Pancreas (tissue), 10 donors: ENCODE measurements around the gene GCNT3. TPM values are rescaled to one million over a fixed set of nuclear protein-coding genes. Genes with fewer than 3 reads are reported as not detected.
"Not testable (repeated sequence)": the region's sequence is repeated elsewhere in the genome, so short reads cannot be mapped to it uniquely, and the experiment has no call there.

Experiments
- ATAC-seq, 4 donors: fragments of 200-7000 bp; cut with Tn5 transposase; one replicate each; pipeline versions ENCODE4 v1.8.0 to v1.9.1; 2020; ENCODE audit warnings: mild to moderate bottlenecking in 4 of 4, moderate library complexity in 4 of 4
- DNase-seq, 6 donors: peaks; one replicate each; pipeline ENCODE4 v3.0.0-alpha.2; 2020
- FAIRE-seq: peaks from 2 replicates; lab custom pipeline; 2012; peaks lifted over from hg19 to GRCh38; lab: Jason Lieb, UNC
- H3K27ac ChIP-seq, 4 donors: fragments of 200-600 bp; sonication (generic); 1 replicate in 3 of 4; 2 replicates in 1 of 4; pipeline versions ENCODE4 v1.5.0 to v1.8.0; 2020
- H3K27me3 ChIP-seq, 4 donors: fragments of 200-600 bp; one replicate each; pipeline ENCODE4 v1.8.0; 2021
- H3K36me3 ChIP-seq, 3 donors: fragments of 200-600 bp; sonication (generic) in 1 of 3; one replicate each; pipeline versions ENCODE4 v1.5.0 to v1.8.0; 2020 to 2021
- H3K4me1 ChIP-seq, 3 donors: fragments of 200-600 bp; one replicate each; pipeline ENCODE4 v1.8.0; 2021
- H3K4me3 ChIP-seq, 4 donors: fragments of 200-600 bp; sonication (generic) in 2 of 4; one replicate each; pipeline versions ENCODE4 v1.5.0 to v1.8.0; 2020 to 2021
- H3K9me3 ChIP-seq, 4 donors: fragments of 200-600 bp; one replicate each; pipeline ENCODE4 v1.8.0; 2021
- WGBS, 2 donors: extraction: QIAGEN DNeasy Blood & Tissue Kit; methylation state at CpG; one replicate each; pipeline ENCODE4 v1.1.7; 2013; 5-methylcytosine and 5-hydroxymethylcytosine counted together
- intact Hi-C, 3 donors: fragments of 100-400 bp; cut with DNase I; formaldehyde crosslinking; loops; one replicate each; pipeline versions ENCODE4 v1.11.1 to v1.14.2; 2022
- polyA plus RNA-seq, 2 donors: library from polyadenylated mRNA; stranded (reverse); fragments of 200-250 nt; gene quantifications; one replicate each; pipeline ENCODE4 v1.2.3, GENCODE V29; 2013
- total RNA-seq, 6 donors: library from RNA; stranded (reverse); fragmentation: NEBNext Ultra II Directional in 4 of 6; extraction: Animal tissue kit (Norgen Biotek cat#: 25700) in 4 of 6; gene quantifications; one replicate each; pipeline versions ENCODE4 v1.2.1 to v1.2.4, GENCODE V29; 2021 to 2023
- TF ChIP-seq, protein P1 (sequence below), 4 donors: fragments of 200-600 bp; sonication (generic) in 3 of 4; IDR thresholded peaks; one replicate each; pipeline versions ENCODE4 v1.5.0 to v1.8.0; 2021; ENCODE audit warnings: antibody characterized with exemption in 4 of 4
- donor health status: healthy with polysubstance abuse.
- donor health status: DM: no; HTN: no; CAD: no; lungs with moderate emphysema.
- donor health status: DM: no; HTN: no; CAD: no.
- donor health status: control.
- donor health status: control.
- donor health status: Bipolar disorder and iron deficiency.
- donor health status: DM: yes; HTN: yes; CAD: no.
- donor health status: DM: no; HTN: no; CAD: no.
- donor health status: DM: no; HTN: no; CAD: no.
- donor health status: DM: yes; HTN: yes; CAD: no.

GCNT3 gene
- total and polyA plus RNA-seq, 8 donors = 0.27 to 8.6 (median 2.3) TPM

DNA sequence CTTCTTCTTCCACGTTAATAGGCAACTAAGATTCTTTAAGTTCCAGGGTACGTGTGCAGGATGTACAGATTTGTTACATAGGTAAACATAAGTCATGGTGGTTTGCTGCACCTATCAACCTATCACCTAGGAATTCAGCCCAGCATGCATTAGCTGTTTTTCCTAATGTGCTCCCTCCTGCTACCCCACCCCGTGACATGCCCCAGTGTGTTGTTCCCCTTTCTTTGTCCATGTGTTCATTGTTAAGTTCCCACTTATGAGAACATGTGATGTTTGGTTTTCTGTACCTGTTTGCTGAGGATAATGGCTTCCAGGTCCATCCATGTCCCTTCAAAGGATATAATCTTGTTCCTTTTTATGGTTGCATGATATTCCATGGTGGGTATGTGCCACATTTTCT is 24.6 kb downstream of the GCNT3 start:
- ATAC-seq (no peak), FAIRE-seq (no peak), DNase-seq (no peak)
- H3K9me3 ChIP-seq = no peaks in the 10 kb centered on the region
- 86 to 88% methylated on average over 3 of the region's 3 CpGs for WGBS, 2 donors
- intact Hi-C loops = no loop called here
- TF ChIP-seq, protein P1, sequence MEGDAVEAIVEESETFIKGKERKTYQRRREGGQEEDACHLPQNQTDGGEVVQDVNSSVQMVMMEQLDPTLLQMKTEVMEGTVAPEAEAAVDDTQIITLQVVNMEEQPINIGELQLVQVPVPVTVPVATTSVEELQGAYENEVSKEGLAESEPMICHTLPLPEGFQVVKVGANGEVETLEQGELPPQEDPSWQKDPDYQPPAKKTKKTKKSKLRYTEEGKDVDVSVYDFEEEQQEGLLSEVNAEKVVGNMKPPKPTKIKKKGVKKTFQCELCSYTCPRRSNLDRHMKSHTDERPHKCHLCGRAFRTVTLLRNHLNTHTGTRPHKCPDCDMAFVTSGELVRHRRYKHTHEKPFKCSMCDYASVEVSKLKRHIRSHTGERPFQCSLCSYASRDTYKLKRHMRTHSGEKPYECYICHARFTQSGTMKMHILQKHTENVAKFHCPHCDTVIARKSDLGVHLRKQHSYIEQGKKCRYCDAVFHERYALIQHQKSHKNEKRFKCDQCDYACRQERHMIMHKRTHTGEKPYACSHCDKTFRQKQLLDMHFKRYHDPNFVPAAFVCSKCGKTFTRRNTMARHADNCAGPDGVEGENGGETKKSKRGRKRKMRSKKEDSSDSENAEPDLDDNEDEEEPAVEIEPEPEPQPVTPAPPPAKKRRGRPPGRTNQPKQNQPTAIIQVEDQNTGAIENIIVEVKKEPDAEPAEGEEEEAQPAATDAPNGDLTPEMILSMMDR (IDR thresholded peaks at IDR 0.05) = no peak
- H3K27me3 ChIP-seq = no peaks in the 10 kb centered on the region
- H3K4me1 ChIP-seq = no peaks in the 10 kb centered on the region
- no peak overlapping the region for H3K4me3 ChIP-seq
- H3K36me3 ChIP-seq = peaks cover 0 to 9% (median 0%) of the 10 kb centered on the region in 3 donors
- H3K27ac ChIP-seq = no peak overlapping the region

DNA sequence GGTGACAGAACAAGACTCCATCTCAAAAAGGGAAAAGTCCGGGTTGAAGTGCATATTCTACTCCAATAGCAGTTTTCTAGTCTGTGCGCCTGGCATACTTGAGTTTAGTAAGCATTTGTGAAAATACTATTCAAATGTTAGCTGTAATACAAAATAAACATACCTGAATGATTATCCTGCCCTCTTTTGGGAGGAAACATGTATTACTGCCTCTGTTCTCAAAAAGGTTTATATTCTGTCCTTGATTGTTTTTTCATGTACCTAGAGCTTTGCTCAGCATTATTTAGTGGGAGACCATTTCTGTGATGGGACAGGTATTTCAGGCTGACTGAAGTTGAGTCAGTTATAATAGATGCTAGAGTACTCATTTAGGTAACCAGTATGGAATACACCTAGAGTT is 25.9 kb downstream of the GCNT3 start:
- WGBS, 2 donors = 92 to 95% methylated on average over 2 of the region's 2 CpGs
- H3K4me3 ChIP-seq, H3K27me3 ChIP-seq, ATAC-seq, FAIRE-seq, DNase-seq, intact Hi-C loops, H3K4me1 ChIP-seq, H3K27ac ChIP-seq, H3K9me3 ChIP-seq: not testable (repeated sequence)
- peaks cover 0 to 17% (median 0%) of the 10 kb centered on the region in 3 donors for H3K36me3 ChIP-seq

DNA sequence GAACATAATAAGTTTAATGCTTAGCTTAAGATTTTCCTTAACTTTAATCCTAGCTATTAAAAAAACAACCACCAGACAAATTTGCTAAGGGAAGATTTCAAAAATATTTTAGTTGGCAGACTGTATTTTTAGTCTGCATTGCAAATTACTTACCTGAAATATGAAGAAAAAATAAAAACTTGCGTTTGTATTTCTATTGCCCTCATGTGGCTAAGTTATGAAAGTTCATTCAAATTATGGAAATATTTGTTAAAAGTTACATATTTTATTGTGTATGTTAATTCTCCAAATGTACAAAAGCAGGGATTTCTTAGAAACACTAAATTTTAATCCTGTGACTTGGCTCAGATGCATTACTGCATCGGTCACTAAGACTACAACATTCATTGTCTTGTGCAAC is 30.8 kb downstream of the GCNT3 start:
- DNase-seq = no peak
- Histone ChIP-seq H3K4me3 (no peak overlapping the region), H3K27me3 (no peaks in the 10 kb centered on the region), H3K9me3 (no peaks in the 10 kb centered on the region), H3K4me1 (no peaks in the 10 kb centered on the region), H3K27ac (no peak overlapping the region), H3K36me3 (peaks cover 0 to 17% (median 0%) of the 10 kb centered on the region in 3 donors)
- intact Hi-C loops = no loop called here
- ATAC-seq = no peak
- no peak for FAIRE-seq
- TF ChIP-seq, protein P1 (IDR thresholded peaks at IDR 0.05) = no peak
- WGBS, 2 donors = 90 to 93% methylated on average over 2 of the region's 2 CpGs

DNA sequence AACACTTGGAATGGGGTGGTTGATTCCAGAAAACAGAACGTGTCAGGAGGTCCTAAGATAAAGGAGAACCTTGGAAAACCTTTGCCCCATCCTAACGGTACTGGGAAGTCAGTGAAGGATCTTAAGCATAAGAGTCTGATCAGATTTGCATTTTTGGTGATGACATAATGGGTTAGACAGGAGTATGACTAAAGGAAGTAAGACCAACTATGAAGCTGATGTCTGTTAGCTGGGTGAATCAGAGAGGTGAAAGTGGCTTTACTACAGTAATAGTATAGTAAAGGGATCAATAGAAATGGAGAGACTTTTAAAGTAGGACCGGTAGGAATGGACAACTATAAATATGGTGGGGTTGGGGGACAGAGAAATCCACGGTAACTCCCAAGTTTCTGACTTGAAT is 33.2 kb downstream of the GCNT3 start:
- H3K27me3 ChIP-seq = no peaks in the 10 kb centered on the region
- no peak overlapping the region for H3K4me3 ChIP-seq
- H3K27ac ChIP-seq = no peak overlapping the region
- intact Hi-C loops = no loop called here
- ATAC-seq (no peak), DNase-seq (no peak), FAIRE-seq (no peak)
- peaks cover 1 to 8% (median 3%) of the 10 kb centered on the region in 3 donors for H3K36me3 ChIP-seq
- no peaks in the 10 kb centered on the region for H3K9me3 ChIP-seq
- no peaks in the 10 kb centered on the region for H3K4me1 ChIP-seq
- TF ChIP-seq, protein P1 (IDR thresholded peaks at IDR 0.05) = no peak
- WGBS, 2 donors = 75 to 81% methylated on average over 4 of the region's 4 CpGs

DNA sequence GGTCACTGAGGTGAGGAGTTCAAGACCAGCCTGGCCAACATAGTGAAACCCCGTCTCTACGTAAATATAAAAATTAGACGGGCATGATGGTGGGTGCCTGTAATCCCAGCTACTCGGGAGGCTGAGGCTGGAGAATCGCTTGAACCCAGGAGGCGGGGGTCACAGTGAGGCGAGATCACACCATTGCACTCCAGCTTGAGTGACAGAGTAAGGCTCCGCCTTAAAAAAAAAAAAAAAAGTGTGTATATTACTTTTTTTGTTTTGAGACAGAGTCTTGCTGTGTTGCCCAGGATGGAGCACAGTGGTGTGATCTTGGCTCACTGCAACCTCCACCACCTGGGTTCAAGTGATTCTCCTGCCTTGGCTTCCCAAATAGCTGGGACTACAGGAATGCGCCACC is 34.2 kb downstream of the GCNT3 start:
- ATAC-seq, intact Hi-C loops, H3K27me3 ChIP-seq, DNase-seq, H3K27ac ChIP-seq, H3K4me1 ChIP-seq, FAIRE-seq, H3K4me3 ChIP-seq, H3K9me3 ChIP-seq: not testable (repeated sequence)
- WGBS, 2 donors = 96 to 97% methylated on average over 9 of the region's 9 CpGs
- peaks cover 3 to 17% (median 4%) of the 10 kb centered on the region in 3 donors for H3K36me3 ChIP-seq

DNA sequence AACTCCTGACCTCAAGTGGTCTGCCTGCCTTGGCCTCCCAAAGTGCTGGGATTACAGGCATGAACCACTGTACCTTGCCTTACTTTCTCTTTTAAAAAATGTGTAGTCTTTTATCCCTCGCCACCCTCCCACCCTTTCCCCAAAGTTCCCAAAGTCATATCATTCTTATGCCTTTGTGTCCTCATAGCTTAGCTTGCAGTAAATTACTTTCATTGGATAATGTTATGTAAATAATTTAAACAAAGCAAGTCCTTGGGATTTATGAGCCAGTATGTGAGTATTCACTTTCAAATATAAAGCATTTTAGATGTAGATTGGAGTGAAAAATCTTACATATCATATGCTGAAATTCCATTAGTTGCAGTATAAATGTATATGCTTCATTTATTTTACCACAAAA is 34.7 kb downstream of the GCNT3 start:
- WGBS, 2 donors = 95 to 96% methylated on average over 1 of the region's 1 CpG
- Histone ChIP-seq H3K36me3 (peaks cover 3 to 20% (median 4%) of the 10 kb centered on the region in 3 donors), H3K9me3 (no peaks in the 10 kb centered on the region), H3K27me3 (no peaks in the 10 kb centered on the region), H3K4me1 (no peaks in the 10 kb centered on the region), H3K27ac (no peak overlapping the region), H3K4me3 (no peak overlapping the region)
- FAIRE-seq = no peak
- TF ChIP-seq, protein P1 (IDR thresholded peaks at IDR 0.05) = no peak
- ATAC-seq = no peak
- intact Hi-C loops = no loop called here
- no peak for DNase-seq
